Calu3 (cell line): Measurements from ENCODE around the gene PAXIP1. TPM values are rescaled to one million over a fixed set of nuclear protein-coding genes. Genes with fewer than 3 reads are reported as not detected.
"Not testable (repeated sequence)": the region's sequence is repeated elsewhere in the genome, so short reads cannot be mapped to it uniquely, and the experiment has no call there.

ENCODE experiments used
- BruUV-seq: library from RNA; stranded (reverse); fragments of 400-500 nt; replicated peaks from 2 replicates; lab custom pipeline; 2021; lab: Mats Ljungman, UMichigan
- CTCF ChIA-PET: fragments of 300-600 bp; sonication (Branson Sonifier 250); formaldehyde crosslinking; loops from one replicate; lab custom pipeline; 2022; ENCODE audit warnings: antibody characterized with exemption; lab: Charles Lee
- DNase-seq: peaks from one replicate; pipeline ENCODE4 v3.0.0; 2022
- H3K27ac Mint-ChIP-seq: one replicate; pipeline ENCODE4 v1.8.0; 2022; ENCODE audit warnings: mixed read lengths; ENCODE audit not compliant: unreplicated experiment
- H3K27me3 Mint-ChIP-seq: one replicate; pipeline ENCODE4 v1.8.0; 2022; ENCODE audit warnings: mixed read lengths; ENCODE audit not compliant: unreplicated experiment
- H3K36me3 Mint-ChIP-seq: one replicate; pipeline ENCODE4 v1.8.0; 2022; ENCODE audit warnings: mild to moderate bottlenecking, moderate library complexity, mixed read lengths; ENCODE audit not compliant: insufficient read depth, unreplicated experiment
- H3K4me1 Mint-ChIP-seq: one replicate; pipeline ENCODE4 v1.8.0; 2022; ENCODE audit warnings: mild to moderate bottlenecking, low read depth, mixed read lengths; ENCODE audit not compliant: unreplicated experiment
- H3K4me3 Mint-ChIP-seq: one replicate; pipeline ENCODE4 v1.8.0; 2022; ENCODE audit warnings: mild to moderate bottlenecking, low read depth, moderate library complexity, mixed read lengths; ENCODE audit not compliant: unreplicated experiment
- H3K9me3 Mint-ChIP-seq: one replicate; pipeline ENCODE4 v1.8.0; 2022; ENCODE audit warnings: low read depth, mixed read lengths; ENCODE audit not compliant: unreplicated experiment
- intact Hi-C: fragments of 100-400 bp; cut with micrococcal nuclease; formaldehyde crosslinking; loops from one replicate; pipeline ENCODE4 v1.10.0; 2022; ENCODE audit not compliant: unreplicated experiment
- total RNA-seq: library from RNA; stranded (reverse); gene quantifications from 2 replicates; pipeline ENCODE4 v1.2.3, GENCODE V29; 2022
- TF ChIP-seq, protein P1 (sequence below): fragments of 200-600 bp; IDR thresholded peaks from one replicate; pipeline ENCODE4 v1.8.0; 2022; ENCODE audit warnings: antibody characterized with exemption; ENCODE audit not compliant: unreplicated experiment

PAXIP1 gene
- total RNA-seq, 1 experiment from 2014 or later = 23.1 TPM

GRCh38 chr7:155038335-155038734 lies 35.4 kb upstream of the PAXIP1 start:
- H3K9me3 Mint-ChIP-seq = peaks cover 9% of the 10 kb centered on the region
- no peak overlapping the region for H3K27ac Mint-ChIP-seq
- intact Hi-C loops = no loop called here
- H3K27me3 Mint-ChIP-seq = peaks cover 63% of the 10 kb centered on the region
- TF ChIP-seq, protein P1, sequence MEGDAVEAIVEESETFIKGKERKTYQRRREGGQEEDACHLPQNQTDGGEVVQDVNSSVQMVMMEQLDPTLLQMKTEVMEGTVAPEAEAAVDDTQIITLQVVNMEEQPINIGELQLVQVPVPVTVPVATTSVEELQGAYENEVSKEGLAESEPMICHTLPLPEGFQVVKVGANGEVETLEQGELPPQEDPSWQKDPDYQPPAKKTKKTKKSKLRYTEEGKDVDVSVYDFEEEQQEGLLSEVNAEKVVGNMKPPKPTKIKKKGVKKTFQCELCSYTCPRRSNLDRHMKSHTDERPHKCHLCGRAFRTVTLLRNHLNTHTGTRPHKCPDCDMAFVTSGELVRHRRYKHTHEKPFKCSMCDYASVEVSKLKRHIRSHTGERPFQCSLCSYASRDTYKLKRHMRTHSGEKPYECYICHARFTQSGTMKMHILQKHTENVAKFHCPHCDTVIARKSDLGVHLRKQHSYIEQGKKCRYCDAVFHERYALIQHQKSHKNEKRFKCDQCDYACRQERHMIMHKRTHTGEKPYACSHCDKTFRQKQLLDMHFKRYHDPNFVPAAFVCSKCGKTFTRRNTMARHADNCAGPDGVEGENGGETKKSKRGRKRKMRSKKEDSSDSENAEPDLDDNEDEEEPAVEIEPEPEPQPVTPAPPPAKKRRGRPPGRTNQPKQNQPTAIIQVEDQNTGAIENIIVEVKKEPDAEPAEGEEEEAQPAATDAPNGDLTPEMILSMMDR = no peak
- no peaks in the 10 kb centered on the region for H3K4me1 Mint-ChIP-seq
- DNase-seq = no peak
- no TSS peak for BruUV-seq
- no peak overlapping the region for H3K4me3 Mint-ChIP-seq
- H3K36me3 Mint-ChIP-seq = peaks cover 4% of the 10 kb centered on the region
- CTCF ChIA-PET = no interaction called here

DNA sequence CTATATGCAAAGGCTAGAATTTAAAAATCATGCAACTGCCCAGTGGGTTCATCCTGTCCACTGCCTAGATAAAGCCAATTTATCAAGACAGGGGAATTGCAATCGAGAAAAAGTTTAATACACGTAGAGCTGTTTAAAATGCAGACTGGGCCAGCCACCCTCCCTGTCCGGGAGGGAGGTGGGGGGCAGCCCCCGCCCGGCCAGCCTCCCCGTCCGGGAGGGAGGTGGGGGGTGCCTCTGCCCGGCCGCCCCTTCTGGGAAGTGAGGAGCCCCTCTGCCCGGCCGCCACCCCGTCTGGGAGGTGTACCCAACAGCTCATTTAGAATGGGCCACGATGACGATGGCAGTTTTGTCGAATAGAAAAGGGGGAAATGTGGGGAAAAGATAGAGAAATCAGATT lies 31.6 kb upstream of the PAXIP1 start:
- DNase-seq, H3K27ac Mint-ChIP-seq, H3K4me3 Mint-ChIP-seq, H3K4me1 Mint-ChIP-seq, H3K36me3 Mint-ChIP-seq, intact Hi-C loops, BruUV-seq, CTCF ChIA-PET: not testable (repeated sequence)
- H3K27me3 Mint-ChIP-seq = peaks cover 48% of the 10 kb centered on the region
- H3K9me3 Mint-ChIP-seq = peaks cover 10% of the 10 kb centered on the region

DNA sequence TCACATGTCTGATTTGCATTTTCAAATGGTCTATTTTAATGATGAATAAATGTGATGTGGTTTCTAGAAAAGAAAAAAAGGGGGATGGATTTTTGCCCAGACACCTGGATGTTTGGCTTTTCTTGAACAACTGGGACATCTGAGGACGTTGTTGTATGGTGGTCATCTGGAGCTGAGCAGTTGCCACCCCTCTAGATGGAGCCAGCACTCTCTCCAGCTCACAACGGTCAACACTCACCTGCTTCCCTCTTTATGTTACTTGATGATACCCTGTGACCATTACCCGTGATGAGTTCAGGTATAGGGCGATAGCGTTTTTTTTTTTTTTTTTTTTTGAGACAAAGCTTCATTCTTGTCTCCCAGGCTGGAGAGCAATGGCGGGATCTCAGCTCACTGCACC lies 30.1 kb upstream of the PAXIP1 start:
- CTCF ChIA-PET = no interaction called here
- no TSS peak for BruUV-seq
- H3K4me1 Mint-ChIP-seq = no peaks in the 10 kb centered on the region
- H3K27me3 Mint-ChIP-seq = peaks cover 40% of the 10 kb centered on the region
- intact Hi-C loops = no loop called here
- no peak for DNase-seq
- TF ChIP-seq, protein P1 = no peak
- no peak overlapping the region for H3K27ac Mint-ChIP-seq
- peaks cover 12% of the 10 kb centered on the region for H3K9me3 Mint-ChIP-seq
- H3K4me3 Mint-ChIP-seq = no peak overlapping the region
- H3K36me3 Mint-ChIP-seq = peaks cover 3% of the 10 kb centered on the region

DNA sequence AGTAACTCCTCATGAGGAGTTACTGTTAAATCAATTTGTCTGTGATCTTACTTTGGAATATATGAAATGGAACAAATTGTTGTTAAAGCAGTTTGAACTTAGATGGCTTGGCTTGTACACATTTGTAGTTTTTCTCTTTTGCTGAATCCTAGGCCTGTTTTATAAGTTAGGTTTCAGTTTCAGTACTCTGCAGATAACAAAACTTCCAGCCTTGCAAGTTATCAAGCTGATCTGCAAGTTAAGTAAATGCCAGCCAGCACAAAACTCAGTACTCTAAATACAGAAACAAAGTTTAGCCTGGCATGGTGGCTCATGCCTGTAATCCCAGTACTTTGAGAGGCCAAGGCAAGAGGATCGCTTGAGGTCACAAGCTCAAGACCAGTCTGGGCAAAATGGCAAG lies 25.0 kb upstream of the PAXIP1 start:
- CTCF ChIA-PET = no interaction called here
- BruUV-seq = no TSS peak
- no peaks in the 10 kb centered on the region for H3K4me1 Mint-ChIP-seq
- no peaks in the 10 kb centered on the region for H3K36me3 Mint-ChIP-seq
- no peak overlapping the region for H3K27ac Mint-ChIP-seq
- peaks cover 5% of the 10 kb centered on the region for H3K9me3 Mint-ChIP-seq
- TF ChIP-seq, protein P1 = no peak
- no peak overlapping the region for H3K4me3 Mint-ChIP-seq
- DNase-seq = no peak
- H3K27me3 Mint-ChIP-seq = peaks cover 46% of the 10 kb centered on the region
- intact Hi-C loops = no loop called here

DNA sequence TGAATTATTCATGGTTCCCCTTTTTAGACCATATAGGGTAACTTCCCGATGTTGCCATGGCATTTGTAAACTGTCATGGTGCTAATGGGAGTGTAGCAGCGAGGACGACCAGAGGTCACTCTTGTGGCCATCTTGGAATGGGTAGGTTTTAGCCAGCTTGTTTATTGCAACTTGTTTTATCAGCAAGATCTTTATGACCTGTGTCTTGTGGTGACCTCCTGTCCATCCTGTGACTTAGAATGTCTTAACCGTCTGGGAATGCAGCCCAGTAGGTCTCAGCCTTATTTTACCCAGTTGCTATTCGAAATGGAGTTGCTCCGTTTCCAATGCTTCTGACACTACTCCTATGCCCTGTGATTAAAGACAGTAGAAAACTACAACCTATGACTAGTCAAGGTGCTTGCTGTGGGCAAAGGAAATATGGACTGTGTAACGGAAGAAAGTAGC lies 18.8 kb upstream of the PAXIP1 start:
- H3K36me3 Mint-ChIP-seq = no peaks in the 10 kb centered on the region

More for the DNA sequence above, 18.8 kb upstream of the PAXIP1 start:
- no TSS peak for BruUV-seq
- CTCF ChIA-PET = no interaction called here
- Mint-ChIP-seq H3K27me3 (peaks cover 20% of the 10 kb centered on the region), H3K4me3 (no peak overlapping the region), H3K27ac (no peak overlapping the region), H3K4me1 (no peaks in the 10 kb centered on the region), H3K9me3 (no peaks in the 10 kb centered on the region)
- no peak for DNase-seq
- TF ChIP-seq, protein P1 = no peak
- intact Hi-C loops = no loop called here
